HPDE6-E6E7 (cell line): ENCODE results near the gene MCEMP1.

Experiments
- DNase-seq: peaks from one replicate; pipeline ENCODE4 v3.0.0; 2011; ENCODE audit warnings: missing footprints; ENCODE audit errors: extremely low spot score

Gene MCEMP1

GRCh38 chr19:7697721-7698287, 20.9 kb downstream of the MCEMP1 start:
- no peak for DNase-seq

- no peak for DNase-seq
Measured at GRCh38 chr19:7698583-7698982, 21.7 kb downstream of the MCEMP1 start.

GRCh38 chr19:7699003-7699402, 22.1 kb downstream of the MCEMP1 start:
- DNase-seq = no peak

GRCh38 chr19:7699417-7700401, 22.8 kb downstream of the MCEMP1 start:
- no peak for DNase-seq

- DNase-seq = no peak
Measured at GRCh38 chr19:7701049-7701653, 24.3 kb downstream of the MCEMP1 start.

GRCh38 chr19:7701654-7702457, 25.0 kb downstream of the MCEMP1 start, which contains the start of gene FCER2:
Gene FCER2, minus strand, starts transcription at chr19:7702131. Its CDS starts 2,371 bp downstream, at chr19:7699760.
- no peak for DNase-seq

- DNase-seq = no peak
Measured at GRCh38 chr19:7703332-7703731, 26.4 kb downstream of the MCEMP1 start.

- no peak for DNase-seq
Measured at GRCh38 chr19:7704280-7705060, 27.6 kb downstream of the MCEMP1 start.

- DNase-seq = no peak
Measured at GRCh38 chr19:7705387-7706187, 28.7 kb downstream of the MCEMP1 start.

GRCh38 chr19:7706188-7706954, 29.5 kb downstream of the MCEMP1 start:
- no peak for DNase-seq

- DNase-seq = no peak
Measured at GRCh38 chr19:7706955-7707456, 30.1 kb downstream of the MCEMP1 start.

- DNase-seq = no peak
Measured at GRCh38 chr19:7709932-7710460, 33.1 kb downstream of the MCEMP1 start.

- DNase-seq = no peak
Measured at GRCh38 chr19:7710616-7711015, 33.7 kb downstream of the MCEMP1 start.

- DNase-seq = no peak
Measured at GRCh38 chr19:7715671-7716070, 38.8 kb downstream of the MCEMP1 start.

GRCh38 chr19:7716762-7717161, 39.9 kb downstream of the MCEMP1 start:
- no peak for DNase-seq

- DNase-seq = no peak
Measured at GRCh38 chr19:7718668-7719067, 41.8 kb downstream of the MCEMP1 start.

GRCh38 chr19:7720351-7720750, 43.5 kb downstream of the MCEMP1 start:
- DNase-seq = no peak

GRCh38 chr19:7722231-7722651, 45.4 kb downstream of the MCEMP1 start:
- DNase-seq = no peak

GRCh38 chr19:7725791-7726190, 48.9 kb downstream of the MCEMP1 start:
- DNase-seq = no peak
